ENCODE measurements around the gene KCNJ6.

DNA sequence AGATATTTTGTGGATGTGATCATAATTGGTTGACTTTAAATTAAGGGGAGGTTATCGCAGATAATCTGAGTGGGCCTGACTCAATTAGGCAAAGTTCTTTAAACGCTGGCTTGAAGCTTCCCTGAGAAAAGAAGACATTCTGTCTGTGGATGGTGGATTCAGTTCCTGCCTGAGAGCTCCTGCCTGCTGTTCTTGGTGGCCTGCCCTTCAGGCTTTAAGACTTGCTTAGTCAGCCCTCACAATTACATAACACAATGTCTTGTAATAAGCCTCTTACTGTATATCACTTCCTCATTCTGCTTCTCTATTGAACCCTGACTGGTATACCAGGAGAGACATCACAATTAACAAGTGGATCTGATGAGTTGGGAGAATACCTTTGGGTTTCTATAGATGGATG, 50.2 kb downstream of the KCNJ6 start:
- TF ChIP-seq, protein P1, sequence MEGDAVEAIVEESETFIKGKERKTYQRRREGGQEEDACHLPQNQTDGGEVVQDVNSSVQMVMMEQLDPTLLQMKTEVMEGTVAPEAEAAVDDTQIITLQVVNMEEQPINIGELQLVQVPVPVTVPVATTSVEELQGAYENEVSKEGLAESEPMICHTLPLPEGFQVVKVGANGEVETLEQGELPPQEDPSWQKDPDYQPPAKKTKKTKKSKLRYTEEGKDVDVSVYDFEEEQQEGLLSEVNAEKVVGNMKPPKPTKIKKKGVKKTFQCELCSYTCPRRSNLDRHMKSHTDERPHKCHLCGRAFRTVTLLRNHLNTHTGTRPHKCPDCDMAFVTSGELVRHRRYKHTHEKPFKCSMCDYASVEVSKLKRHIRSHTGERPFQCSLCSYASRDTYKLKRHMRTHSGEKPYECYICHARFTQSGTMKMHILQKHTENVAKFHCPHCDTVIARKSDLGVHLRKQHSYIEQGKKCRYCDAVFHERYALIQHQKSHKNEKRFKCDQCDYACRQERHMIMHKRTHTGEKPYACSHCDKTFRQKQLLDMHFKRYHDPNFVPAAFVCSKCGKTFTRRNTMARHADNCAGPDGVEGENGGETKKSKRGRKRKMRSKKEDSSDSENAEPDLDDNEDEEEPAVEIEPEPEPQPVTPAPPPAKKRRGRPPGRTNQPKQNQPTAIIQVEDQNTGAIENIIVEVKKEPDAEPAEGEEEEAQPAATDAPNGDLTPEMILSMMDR (IDR thresholded peaks at IDR 0.05), result no peak
- TF ChIP-seq POLR2A (IDR thresholded peaks at IDR 0.05), result no peak
- TF ChIP-seq POLR2AphosphoS5 (IDR thresholded peaks at IDR 0.05), result no peak
- TF ChIP-seq EP300 (IDR thresholded peaks at IDR 0.05), result no peak
